K562 (cell line): ENCODE results near the gene DSCAM.

ENCODE experiments used
- AFF1 ChIP-seq, 2 experiments: fragments of 450-650 bp; IDR thresholded peaks; 2 replicates each; pipeline ENCODE4 v1.6.1; 2018; ENCODE audit warnings: mild to moderate bottlenecking in 2 of 2, low read depth in 1 of 2; ENCODE audit not compliant: partially characterized antibody in 2 of 2
- CEBPB ChIP-seq: fragments of 450-650 bp; IDR thresholded peaks from 2 replicates; pipeline ENCODE4 v1.6.1; 2016; ENCODE audit warnings: missing genetic modification characterization, missing compliant biosample characterization
- CTCF ChIP-seq, 3 experiments: IDR thresholded peaks in 2 of 3; conservative IDR thresholded peaks in 1 of 3; 2 replicates each; pipeline ENCODE4 v1.5.1; 2011 to 2012; ENCODE audit warnings: low read length in 3 of 3, mild to moderate bottlenecking in 3 of 3, control low read depth in 2 of 3, improper control_type of control experiment in 1 of 3, inconsistent platforms in 1 of 3, low read depth in 1 of 3, mixed read lengths in 1 of 3, moderate library complexity in 1 of 3; ENCODE audit not compliant: insufficient read depth in 2 of 3
- POLR2AphosphoS5 ChIP-seq: IDR thresholded peaks from 2 replicates; pipeline ENCODE4 v1.6.1; 2011; ENCODE audit warnings: mild to moderate bottlenecking, low read depth, low read length, moderate library complexity; ENCODE audit not compliant: control insufficient read depth, insufficient read depth
- RFX5 ChIP-seq: IDR thresholded peaks from 2 replicates; pipeline ENCODE4 v1.6.1; 2011; ENCODE audit warnings: low read depth, mild to moderate bottlenecking, improper control_type of control experiment, low read length
- ZBTB1 ChIP-seq: sonication (generic); formaldehyde crosslinking; IDR thresholded peaks from 2 replicates; pipeline ENCODE4 v1.8.1; 2023; ENCODE audit warnings: missing genetic modification reagents, low read depth, mild to moderate bottlenecking, borderline replicate concordance

- TF ChIP-seq POLR2AphosphoS5 (no peak), AFF1 (IDR thresholded peaks at IDR 0.05; ENCODE audit: low read depth in 1 of 2, partially characterized antibody in 2 of 2) (no peak), CEBPB (tag) (no peak), ZBTB1 (CRISPR knock-in tag) (no peak), CTCF (IDR thresholded peaks at IDR 0.05 in 2 of 3, conservative IDR thresholded peaks at IDR 0.05 in 1 of 3; ENCODE audit: insufficient read depth in 2 of 3, low read depth in 1 of 3, low read length in 3 of 3) (no peak), RFX5 (no peak)
Observed at GRCh38 chr21:40719615-40720014, 127.3 kb downstream of the DSCAM start.
